ENCODE measurements around the gene LRRC2. TPM values are rescaled to one million over a fixed set of nuclear protein-coding genes. Genes with fewer than 3 reads are reported as not detected.

LRRC2 gene
- total and polyA plus RNA-seq, 9 of the 15 experiments (the other 6 are each of a cell fraction or from before 2014, with no cell fraction given) = 0.01 to 0.04 (median 0.03) TPM; not detected in 5

DNA sequence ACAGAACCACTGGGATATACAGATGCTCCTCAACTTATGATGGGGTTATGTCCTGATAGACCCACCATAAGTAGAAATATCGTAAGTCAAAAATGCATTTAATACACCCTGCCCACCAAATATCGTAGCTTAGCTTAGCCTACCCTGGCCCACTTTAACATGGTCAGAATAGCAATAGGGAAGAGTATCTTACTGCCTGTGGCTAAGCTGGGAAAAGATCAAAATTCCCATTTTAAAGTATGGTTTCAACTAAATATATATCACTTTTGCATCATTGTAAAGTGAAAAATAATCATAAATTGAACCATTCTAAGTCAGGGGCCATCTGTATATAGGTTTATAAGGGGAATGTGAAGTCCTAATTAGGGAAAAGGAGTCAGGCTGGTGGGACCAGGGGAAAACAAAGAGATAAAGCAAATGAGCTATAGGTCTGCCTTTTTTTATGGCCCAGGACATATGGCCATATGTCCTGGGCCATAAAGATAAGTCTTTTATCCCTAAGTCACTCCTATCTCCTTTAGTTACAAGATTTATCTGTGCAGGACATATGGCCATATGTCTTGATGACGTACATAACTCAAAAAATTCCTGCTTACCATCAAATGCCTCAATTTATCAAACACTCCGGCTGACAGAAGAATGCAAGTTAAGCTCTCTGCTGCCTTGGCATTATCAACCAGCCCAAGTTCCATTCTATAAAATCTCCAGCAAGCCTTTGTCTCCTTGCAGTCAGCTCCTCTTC, 57.1 kb downstream of the LRRC2 start (continued):
- peak in 1 of 2 experiments; percentile 99; a peak in 3 of 4 replicates for TF ChIP-seq TBL1XR1 (IDR thresholded peaks at IDR 0.05; ENCODE audit: low read length in 2 of 2)
- TF ChIP-seq JUND (IDR thresholded peaks at IDR 0.05; ENCODE audit: borderline replicate concordance, low read depth, low read length) = peak; percentile 89
- TF ChIP-seq JUND (tag; IDR thresholded peaks at IDR 0.05; ENCODE audit: borderline replicate concordance, low read depth, low read length) = peak; percentile 85; the same call in 2 of the 3 replicates
- peak; percentile 100 for TF ChIP-seq ARID1B (IDR thresholded peaks at IDR 0.05)
- no peak for TF ChIP-seq ZNF217 (CRISPR knock-in tag; IDR thresholded peaks at IDR 0.05)
- TF ChIP-seq, protein P1, sequence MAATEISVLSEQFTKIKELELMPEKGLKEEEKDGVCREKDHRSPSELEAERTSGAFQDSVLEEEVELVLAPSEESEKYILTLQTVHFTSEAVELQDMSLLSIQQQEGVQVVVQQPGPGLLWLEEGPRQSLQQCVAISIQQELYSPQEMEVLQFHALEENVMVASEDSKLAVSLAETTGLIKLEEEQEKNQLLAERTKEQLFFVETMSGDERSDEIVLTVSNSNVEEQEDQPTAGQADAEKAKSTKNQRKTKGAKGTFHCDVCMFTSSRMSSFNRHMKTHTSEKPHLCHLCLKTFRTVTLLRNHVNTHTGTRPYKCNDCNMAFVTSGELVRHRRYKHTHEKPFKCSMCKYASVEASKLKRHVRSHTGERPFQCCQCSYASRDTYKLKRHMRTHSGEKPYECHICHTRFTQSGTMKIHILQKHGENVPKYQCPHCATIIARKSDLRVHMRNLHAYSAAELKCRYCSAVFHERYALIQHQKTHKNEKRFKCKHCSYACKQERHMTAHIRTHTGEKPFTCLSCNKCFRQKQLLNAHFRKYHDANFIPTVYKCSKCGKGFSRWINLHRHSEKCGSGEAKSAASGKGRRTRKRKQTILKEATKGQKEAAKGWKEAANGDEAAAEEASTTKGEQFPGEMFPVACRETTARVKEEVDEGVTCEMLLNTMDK (IDR thresholded peaks at IDR 0.05; ENCODE audit: borderline replicate concordance, insufficient read depth, low read depth, low read length, poor library complexity, severe bottlenecking) = no peak
- TF ChIP-seq, protein P2, sequence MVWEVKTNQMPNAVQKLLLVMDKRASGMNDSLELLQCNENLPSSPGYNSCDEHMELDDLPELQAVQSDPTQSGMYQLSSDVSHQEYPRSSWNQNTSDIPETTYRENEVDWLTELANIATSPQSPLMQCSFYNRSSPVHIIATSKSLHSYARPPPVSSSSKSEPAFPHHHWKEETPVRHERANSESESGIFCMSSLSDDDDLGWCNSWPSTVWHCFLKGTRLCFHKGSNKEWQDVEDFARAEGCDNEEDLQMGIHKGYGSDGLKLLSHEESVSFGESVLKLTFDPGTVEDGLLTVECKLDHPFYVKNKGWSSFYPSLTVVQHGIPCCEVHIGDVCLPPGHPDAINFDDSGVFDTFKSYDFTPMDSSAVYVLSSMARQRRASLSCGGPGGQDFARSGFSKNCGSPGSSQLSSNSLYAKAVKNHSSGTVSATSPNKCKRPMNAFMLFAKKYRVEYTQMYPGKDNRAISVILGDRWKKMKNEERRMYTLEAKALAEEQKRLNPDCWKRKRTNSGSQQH (CRISPR knock-in tag; IDR thresholded peaks at IDR 0.05) = peak; percentile 87; the same call in 1 of the 2 replicates
- TF ChIP-seq, protein P3, sequence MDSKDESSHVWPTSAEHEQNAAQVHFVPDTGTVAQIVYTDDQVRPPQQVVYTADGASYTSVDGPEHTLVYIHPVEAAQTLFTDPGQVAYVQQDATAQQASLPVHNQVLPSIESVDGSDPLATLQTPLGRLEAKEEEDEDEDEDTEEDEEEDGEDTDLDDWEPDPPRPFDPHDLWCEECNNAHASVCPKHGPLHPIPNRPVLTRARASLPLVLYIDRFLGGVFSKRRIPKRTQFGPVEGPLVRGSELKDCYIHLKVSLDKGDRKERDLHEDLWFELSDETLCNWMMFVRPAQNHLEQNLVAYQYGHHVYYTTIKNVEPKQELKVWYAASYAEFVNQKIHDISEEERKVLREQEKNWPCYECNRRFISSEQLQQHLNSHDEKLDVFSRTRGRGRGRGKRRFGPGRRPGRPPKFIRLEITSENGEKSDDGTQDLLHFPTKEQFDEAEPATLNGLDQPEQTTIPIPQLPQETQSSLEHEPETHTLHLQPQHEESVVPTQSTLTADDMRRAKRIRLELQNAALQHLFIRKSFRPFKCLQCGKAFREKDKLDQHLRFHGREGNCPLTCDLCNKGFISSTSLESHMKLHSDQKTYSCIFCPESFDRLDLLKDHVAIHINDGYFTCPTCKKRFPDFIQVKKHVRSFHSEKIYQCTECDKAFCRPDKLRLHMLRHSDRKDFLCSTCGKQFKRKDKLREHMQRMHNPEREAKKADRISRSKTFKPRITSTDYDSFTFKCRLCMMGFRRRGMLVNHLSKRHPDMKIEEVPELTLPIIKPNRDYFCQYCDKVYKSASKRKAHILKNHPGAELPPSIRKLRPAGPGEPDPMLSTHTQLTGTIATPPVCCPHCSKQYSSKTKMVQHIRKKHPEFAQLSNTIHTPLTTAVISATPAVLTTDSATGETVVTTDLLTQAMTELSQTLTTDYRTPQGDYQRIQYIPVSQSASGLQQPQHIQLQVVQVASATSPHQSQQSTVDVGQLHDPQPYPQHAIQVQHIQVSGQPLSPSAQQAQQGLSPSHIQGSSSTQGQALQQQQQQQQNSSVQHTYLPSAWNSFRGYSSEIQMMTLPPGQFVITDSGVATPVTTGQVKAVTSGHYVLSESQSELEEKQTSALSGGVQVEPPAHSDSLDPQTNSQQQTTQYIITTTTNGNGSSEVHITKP (IDR thresholded peaks at IDR 0.05; ENCODE audit: partially characterized antibody) = peak; percentile 21
- TF ChIP-seq ZC3H11A (IDR thresholded peaks at IDR 0.05; ENCODE audit: low read depth, low read length) = no peak; the same call in 1 of the 2 replicates
- TF ChIP-seq, protein P4, sequence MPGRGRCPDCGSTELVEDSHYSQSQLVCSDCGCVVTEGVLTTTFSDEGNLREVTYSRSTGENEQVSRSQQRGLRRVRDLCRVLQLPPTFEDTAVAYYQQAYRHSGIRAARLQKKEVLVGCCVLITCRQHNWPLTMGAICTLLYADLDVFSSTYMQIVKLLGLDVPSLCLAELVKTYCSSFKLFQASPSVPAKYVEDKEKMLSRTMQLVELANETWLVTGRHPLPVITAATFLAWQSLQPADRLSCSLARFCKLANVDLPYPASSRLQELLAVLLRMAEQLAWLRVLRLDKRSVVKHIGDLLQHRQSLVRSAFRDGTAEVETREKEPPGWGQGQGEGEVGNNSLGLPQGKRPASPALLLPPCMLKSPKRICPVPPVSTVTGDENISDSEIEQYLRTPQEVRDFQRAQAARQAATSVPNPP (IDR thresholded peaks at IDR 0.05; ENCODE audit: borderline replicate concordance, insufficient read depth, insufficient read length) = no peak
- no peak for TF ChIP-seq HNRNPLL (IDR thresholded peaks at IDR 0.05; ENCODE audit: low read depth, low read length, poor library complexity, severe bottlenecking)
- peak; percentile 76 for TF ChIP-seq MYC (IDR thresholded peaks at IDR 0.05; ENCODE audit: low read depth, low read length)
- TF ChIP-seq MYC (CRISPR knock-in tag; IDR thresholded peaks at IDR 0.05; ENCODE audit: borderline replicate concordance, low read depth) = no peak
- TF ChIP-seq SUPT5H (IDR thresholded peaks at IDR 0.05) = no peak
- TF ChIP-seq ZNF561 (CRISPR knock-in tag; conservative IDR thresholded peaks at IDR 0.05) = 0 out of 2 replicates have a peak, but pooled peaks have one; percentile 40
- TF ChIP-seq HNRNPH1 (optimal IDR thresholded peaks at IDR 0.05; ENCODE audit: low read depth, low read length) = no peak
- TF ChIP-seq, protein P5, sequence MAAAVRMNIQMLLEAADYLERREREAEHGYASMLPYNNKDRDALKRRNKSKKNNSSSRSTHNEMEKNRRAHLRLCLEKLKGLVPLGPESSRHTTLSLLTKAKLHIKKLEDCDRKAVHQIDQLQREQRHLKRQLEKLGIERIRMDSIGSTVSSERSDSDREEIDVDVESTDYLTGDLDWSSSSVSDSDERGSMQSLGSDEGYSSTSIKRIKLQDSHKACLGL (CRISPR knock-in tag; IDR thresholded peaks at IDR 0.05; ENCODE audit: borderline replicate concordance, poor library complexity, severe bottlenecking) = no peak
